ENCODE results near the gene GPD1.

GPD1 gene

GRCh38 chr12:50123203-50123602 is 19.4 kb downstream of the GPD1 start:
- H3F3A ChIP-seq (ENCODE audit: low read depth), result peaks cover 3% of the 10 kb centered on the region; the same call in 1 of the 2 replicates
- H3K36me3 ChIP-seq (ENCODE audit: insufficient read depth, low read length), result peaks cover 26% of the 10 kb centered on the region; the same call in 1 of the 2 replicates
- H3K9me2 ChIP-seq (replicated peaks; ENCODE audit: low read depth, low read length), result no peaks in the 10 kb centered on the region
- no peak overlapping the region for H3K4me2 ChIP-seq (ENCODE audit: low read depth, low read length, poor library complexity, severe bottlenecking)
- H2AFZ ChIP-seq (ENCODE audit: low read length), result no peak overlapping the region
- TF ChIP-seq, protein P1, sequence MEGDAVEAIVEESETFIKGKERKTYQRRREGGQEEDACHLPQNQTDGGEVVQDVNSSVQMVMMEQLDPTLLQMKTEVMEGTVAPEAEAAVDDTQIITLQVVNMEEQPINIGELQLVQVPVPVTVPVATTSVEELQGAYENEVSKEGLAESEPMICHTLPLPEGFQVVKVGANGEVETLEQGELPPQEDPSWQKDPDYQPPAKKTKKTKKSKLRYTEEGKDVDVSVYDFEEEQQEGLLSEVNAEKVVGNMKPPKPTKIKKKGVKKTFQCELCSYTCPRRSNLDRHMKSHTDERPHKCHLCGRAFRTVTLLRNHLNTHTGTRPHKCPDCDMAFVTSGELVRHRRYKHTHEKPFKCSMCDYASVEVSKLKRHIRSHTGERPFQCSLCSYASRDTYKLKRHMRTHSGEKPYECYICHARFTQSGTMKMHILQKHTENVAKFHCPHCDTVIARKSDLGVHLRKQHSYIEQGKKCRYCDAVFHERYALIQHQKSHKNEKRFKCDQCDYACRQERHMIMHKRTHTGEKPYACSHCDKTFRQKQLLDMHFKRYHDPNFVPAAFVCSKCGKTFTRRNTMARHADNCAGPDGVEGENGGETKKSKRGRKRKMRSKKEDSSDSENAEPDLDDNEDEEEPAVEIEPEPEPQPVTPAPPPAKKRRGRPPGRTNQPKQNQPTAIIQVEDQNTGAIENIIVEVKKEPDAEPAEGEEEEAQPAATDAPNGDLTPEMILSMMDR (conservative IDR thresholded peaks at IDR 0.05; ENCODE audit: low read length), result no peak
- no peak for TF ChIP-seq EZH2phosphoT487 (IDR thresholded peaks at IDR 0.05; ENCODE audit: borderline replicate concordance)
- H3K4me3 ChIP-seq (ENCODE audit: low read length, poor library complexity, severe bottlenecking), result no peak overlapping the region
- H4K20me1 ChIP-seq (ENCODE audit: insufficient read depth, low read length, poor library complexity, severe bottlenecking), result no peaks in the 10 kb centered on the region
- peaks cover 21% of the 10 kb centered on the region; the same call in 1 of the 2 replicates for H3K79me2 ChIP-seq (ENCODE audit: insufficient read depth, low read length)
- no peak overlapping the region for H3K9ac ChIP-seq (ENCODE audit: low read depth, low read length, poor library complexity, severe bottlenecking)
- no peaks in the 10 kb centered on the region for H3K27me3 ChIP-seq (ENCODE audit: insufficient read depth, low read length, poor library complexity, severe bottlenecking)
- H3K9me3 ChIP-seq (ENCODE audit: insufficient read depth, low read depth, low read length), result no peaks in the 10 kb centered on the region
- H3K4me1 ChIP-seq (ENCODE audit: insufficient read depth, low read length, poor library complexity, severe bottlenecking), result peaks cover 16% of the 10 kb centered on the region

DNA sequence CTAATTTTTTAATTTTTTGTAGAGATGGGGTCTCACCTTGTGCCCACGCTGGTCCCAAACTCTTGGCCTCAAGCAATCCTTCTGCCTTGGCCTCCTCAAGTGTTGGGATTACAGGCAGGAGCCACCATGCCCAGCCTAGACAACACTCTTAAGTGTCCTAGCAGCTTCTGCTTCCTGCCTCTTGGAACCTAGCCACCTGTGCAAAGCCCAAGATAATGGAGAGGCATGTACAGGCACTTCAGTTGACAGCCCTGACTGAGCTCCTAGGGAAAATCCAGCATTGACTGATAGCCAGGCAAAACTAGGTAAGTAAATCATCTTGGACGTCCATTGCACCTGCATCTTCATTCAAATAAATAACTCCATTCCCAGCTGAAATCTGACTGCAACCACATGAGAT is 23.7 kb downstream of the GPD1 start:
- TF ChIP-seq EZH2phosphoT487 (IDR thresholded peaks at IDR 0.05; ENCODE audit: borderline replicate concordance), result no peak
- TF ChIP-seq, protein P1 (conservative IDR thresholded peaks at IDR 0.05; ENCODE audit: low read length), result no peak
- Histone ChIP-seq H3K36me3 (ENCODE audit: insufficient read depth, low read length) (peaks cover 43% of the 10 kb centered on the region), H2AFZ (ENCODE audit: low read length) (no peak overlapping the region), H3K27me3 (ENCODE audit: insufficient read depth, low read length, poor library complexity, severe bottlenecking) (no peaks in the 10 kb centered on the region), H4K20me1 (ENCODE audit: insufficient read depth, low read length, poor library complexity, severe bottlenecking) (no peaks in the 10 kb centered on the region), H3K4me1 (ENCODE audit: insufficient read depth, low read length, poor library complexity, severe bottlenecking) (peaks cover 16% of the 10 kb centered on the region), H3K79me2 (ENCODE audit: insufficient read depth, low read length) (peaks cover 4% of the 10 kb centered on the region; the same call in 1 of the 2 replicates), H3K9me3 (ENCODE audit: insufficient read depth, low read depth, low read length) (no peaks in the 10 kb centered on the region), H3K4me2 (ENCODE audit: low read depth, low read length, poor library complexity, severe bottlenecking) (no peak overlapping the region), H3K9ac (ENCODE audit: low read depth, low read length, poor library complexity, severe bottlenecking) (no peak overlapping the region), H3K9me2 (replicated peaks; ENCODE audit: low read depth, low read length) (no peaks in the 10 kb centered on the region), H3K4me3 (ENCODE audit: low read length, poor library complexity, severe bottlenecking) (no peak overlapping the region), H3F3A (ENCODE audit: low read depth) (peaks cover 3% of the 10 kb centered on the region; the same call in 1 of the 2 replicates)

DNA sequence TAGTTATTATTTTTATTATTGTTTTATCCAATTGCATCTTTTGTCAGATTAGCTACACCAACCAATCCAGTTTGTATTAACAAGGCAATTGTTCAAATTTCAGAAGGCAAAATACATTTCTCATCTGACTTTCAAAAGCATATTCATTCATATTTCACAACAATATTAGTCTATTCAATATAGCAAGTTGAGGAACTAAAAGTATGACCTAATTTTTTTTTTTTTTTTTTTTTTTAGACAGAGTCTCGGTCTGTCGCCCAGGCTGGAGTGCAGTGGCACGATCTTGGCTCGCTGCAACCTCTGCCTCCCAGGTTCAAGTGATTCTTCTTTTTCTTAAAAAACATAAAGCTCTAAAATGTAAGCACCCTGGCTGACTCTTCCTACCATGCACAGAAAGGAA is 25.5 kb downstream of the GPD1 start:
- no peaks in the 10 kb centered on the region for H3K27me3 ChIP-seq (ENCODE audit: insufficient read depth, low read length, poor library complexity, severe bottlenecking)
- no peak overlapping the region for H2AFZ ChIP-seq (ENCODE audit: low read length)
- H3K9ac ChIP-seq (ENCODE audit: low read depth, low read length, poor library complexity, severe bottlenecking), result no peak overlapping the region
- TF ChIP-seq EZH2phosphoT487 (IDR thresholded peaks at IDR 0.05; ENCODE audit: borderline replicate concordance), result no peak
- TF ChIP-seq, protein P1 (conservative IDR thresholded peaks at IDR 0.05; ENCODE audit: low read length), result no peak
- H3K36me3 ChIP-seq (ENCODE audit: insufficient read depth, low read length), result peaks cover 57% of the 10 kb centered on the region
- H3K4me1 ChIP-seq (ENCODE audit: insufficient read depth, low read length, poor library complexity, severe bottlenecking), result peaks cover 16% of the 10 kb centered on the region
- H4K20me1 ChIP-seq (ENCODE audit: insufficient read depth, low read length, poor library complexity, severe bottlenecking), result no peaks in the 10 kb centered on the region
- peaks cover 3% of the 10 kb centered on the region; the same call in 1 of the 2 replicates for H3F3A ChIP-seq (ENCODE audit: low read depth)
- no peaks in the 10 kb centered on the region for H3K9me3 ChIP-seq (ENCODE audit: insufficient read depth, low read depth, low read length)
- no peak overlapping the region for H3K4me2 ChIP-seq (ENCODE audit: low read depth, low read length, poor library complexity, severe bottlenecking)
- no peak overlapping the region for H3K4me3 ChIP-seq (ENCODE audit: low read length, poor library complexity, severe bottlenecking)
- H3K9me2 ChIP-seq (replicated peaks; ENCODE audit: low read depth, low read length), result no peaks in the 10 kb centered on the region
- H3K79me2 ChIP-seq (ENCODE audit: insufficient read depth, low read length), result no peaks in the 10 kb centered on the region

All from Loucy (cell line).